GM18858 (cell line): ENCODE results near the gene IQSEC1.

Experiments
- ATAC-seq: cut with Tn5 transposase; IDR thresholded peaks from one replicate; pipeline ENCODE4 v1.9.1; 2021; ENCODE audit not compliant: unreplicated experiment

IQSEC1 gene

DNA sequence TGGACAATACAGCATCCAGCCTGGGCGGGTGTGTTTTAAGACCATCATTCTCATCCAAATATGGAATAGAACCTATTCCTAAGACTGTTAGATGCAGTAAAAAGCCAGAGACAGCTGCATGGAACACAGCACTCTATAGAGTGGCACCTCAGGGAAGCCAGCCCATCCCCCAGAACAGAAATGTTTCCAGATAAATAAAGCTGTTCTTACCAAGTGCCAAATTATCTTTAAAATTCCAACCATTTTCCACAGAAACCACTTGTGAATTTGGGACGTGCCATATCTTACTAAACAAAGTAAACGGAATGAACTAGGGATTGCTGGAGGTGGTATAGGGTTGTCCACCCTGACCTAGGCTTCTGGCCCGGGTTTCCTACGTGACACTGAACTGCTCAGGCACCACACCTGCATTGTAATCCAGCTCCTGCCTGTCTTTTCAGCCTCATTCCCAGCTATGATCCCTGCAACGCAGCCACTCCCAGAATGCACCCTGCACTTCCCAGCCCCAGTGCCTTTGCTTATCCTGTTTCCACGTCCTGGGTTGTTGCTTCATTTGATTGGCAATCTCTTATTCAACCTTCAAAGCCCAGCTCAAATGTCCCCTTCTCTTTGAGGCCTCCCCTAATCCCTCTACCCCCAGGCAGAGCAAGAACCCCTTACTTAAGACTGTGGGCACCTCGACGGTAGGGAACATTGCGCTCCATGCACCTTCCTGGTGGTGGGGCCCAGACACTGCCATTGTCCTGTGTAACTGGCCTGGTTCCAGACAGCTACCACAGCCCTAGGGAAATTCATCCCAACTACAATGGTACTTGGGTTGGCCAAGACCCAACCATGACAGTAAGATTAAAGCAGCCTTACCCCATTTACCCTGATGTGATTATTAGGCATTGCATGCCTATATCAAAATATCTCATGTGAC lies 100.2 kb downstream of the IQSEC1 start:
- ATAC-seq: no peak

DNA sequence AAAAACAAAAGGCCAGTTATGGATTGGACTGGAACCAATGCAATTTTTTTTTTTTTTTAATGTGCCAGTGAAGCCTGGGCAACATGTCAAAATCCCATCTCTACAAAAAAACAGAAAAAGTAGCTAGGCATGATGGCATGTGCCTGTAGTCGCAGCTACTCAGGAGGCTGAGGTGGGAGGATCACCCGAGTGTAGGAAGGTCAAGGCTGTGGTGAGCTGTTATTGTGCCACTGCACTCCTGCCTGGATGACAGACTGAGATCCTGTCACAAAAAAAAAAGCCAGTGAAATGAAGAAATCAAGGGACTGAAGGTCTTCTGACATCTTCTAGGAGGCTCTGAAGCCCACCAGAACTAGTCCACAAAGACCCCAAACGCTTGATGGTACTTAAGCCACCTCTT lies 101.2 kb downstream of the IQSEC1 start:
- ATAC-seq: no peak

DNA sequence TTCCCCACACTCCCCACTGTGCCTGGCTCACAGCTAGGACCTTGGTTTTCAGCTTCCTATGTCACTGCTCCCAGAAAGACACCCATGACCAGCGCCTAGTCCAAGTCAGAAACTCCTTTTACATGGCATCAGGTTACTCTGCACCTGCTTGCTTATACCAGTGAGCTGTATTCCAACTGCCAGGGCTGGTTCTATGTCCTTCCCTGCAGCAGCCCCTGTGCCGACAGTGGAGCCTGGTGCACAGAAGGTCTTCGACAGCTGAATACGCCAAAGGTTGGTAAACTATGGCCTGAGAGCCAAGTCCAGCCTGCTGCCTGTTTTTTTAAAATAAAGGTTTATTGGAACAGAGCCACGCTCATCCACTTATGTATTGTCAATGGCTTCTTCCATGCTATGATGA lies 102.5 kb downstream of the IQSEC1 start:
- no peak for ATAC-seq

DNA sequence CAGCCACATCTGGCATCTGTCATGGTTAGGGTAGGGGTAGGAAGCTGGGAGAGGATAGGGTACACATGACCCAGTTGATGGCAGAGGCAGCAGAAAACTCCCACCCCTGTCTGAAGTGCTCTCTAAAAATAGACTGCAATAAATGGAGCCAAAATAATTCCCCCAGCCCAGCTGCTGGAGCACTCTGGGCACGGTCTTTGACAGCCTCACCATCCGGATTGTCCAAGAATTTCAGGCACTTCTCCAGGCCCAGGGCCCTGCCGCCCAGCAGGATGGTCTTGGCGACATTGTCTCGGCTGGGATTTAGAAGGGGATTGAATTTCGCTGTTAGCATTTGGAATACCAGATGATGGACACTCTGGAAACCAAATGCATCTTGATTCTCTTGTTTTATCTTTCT lies 103.7 kb downstream of the IQSEC1 start:
- ATAC-seq: no peak

DNA sequence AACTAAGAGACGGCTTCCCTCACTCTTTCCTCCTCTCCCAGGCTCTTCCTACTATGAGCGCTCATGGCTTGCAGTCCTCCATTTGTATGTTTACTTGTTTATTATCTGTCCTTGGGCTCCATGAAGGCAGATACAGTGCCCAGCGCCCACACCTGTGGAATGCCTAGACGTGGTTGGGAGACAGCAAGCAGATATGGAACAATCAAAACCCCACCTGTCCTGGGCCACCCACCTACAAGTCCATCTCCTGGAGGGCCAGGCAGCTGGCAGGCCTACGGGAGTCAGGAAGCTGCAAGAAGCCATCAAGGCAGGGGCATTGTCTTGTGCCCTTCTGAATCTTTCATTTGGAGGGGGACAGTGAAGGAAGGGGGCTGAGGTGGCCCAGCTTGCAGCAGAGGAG lies 104.7 kb downstream of the IQSEC1 start:
- no peak for ATAC-seq

DNA sequence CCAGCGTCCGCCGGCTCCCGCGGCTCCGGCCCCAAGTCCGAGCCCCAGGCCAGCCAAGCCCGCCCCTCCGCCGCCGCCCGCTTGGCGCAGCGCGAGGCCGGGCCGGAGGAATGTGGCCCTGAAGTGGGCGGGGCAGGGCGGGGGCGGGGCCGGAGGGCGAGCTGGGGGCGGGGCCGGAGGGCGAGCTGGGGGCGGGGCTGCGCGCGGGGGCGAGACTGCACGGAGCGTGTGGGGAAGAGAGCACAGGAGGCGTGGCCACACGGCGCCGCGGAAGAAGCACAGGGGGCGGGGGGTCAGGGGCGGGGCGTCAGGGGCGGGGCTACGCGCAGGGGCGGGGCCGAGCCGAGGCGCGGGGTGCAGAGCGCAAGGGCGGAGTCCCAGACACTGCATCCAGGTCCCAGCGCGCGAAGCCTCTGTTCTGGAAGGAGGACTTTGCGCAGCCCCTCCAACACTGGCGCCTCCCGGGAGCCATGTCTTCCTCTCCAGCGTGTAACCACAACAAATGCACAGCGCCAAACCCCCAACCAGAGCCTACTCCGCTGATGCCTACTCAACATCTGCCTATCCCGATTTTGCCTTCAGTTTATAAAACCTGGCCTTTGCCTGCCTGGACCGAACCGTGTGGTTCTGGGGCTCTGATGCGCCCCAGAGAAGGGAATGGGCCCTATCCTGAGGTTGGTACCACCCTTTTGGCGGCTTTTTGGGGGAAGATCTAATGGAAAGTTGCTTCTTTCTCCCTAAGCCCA lies 105.5 kb downstream of the IQSEC1 start:
- ATAC-seq: no peak

DNA sequence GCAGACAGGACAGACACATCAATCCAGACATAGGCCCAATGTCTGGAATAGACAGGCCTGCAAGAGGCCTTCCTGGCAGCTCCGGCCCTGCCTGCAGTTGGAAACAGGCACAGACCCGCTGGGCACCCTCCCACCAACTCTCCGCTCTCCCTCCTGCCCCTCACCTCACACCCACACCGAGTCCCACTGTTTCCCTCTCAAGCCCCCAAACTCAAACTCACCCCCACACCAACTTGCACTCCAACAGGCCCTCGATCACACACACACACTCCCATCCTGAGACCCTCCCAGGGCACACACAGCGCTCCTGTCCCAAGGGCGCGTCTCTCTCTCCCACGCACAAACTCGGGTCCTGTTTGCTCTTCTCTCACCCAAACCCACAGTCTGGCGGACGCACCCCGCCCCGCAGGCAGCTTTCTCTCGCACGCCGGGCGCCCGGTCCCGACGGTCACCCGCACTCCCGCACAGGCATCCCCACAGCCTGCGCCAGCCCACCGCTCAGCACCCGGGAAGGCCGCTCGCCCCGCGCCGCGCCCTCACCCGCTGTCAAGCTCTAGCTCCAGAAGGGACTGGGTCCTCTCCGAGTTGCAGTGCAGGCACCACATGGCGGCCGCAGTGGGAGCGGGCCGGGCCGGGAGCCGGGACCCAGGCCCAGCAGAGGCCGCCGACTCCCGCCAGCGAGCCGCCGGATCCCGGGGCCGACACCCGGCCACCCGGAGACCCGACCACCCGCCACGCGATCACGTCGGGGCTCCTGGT lies 106.2 kb downstream of the IQSEC1 start:
- no peak for ATAC-seq

DNA sequence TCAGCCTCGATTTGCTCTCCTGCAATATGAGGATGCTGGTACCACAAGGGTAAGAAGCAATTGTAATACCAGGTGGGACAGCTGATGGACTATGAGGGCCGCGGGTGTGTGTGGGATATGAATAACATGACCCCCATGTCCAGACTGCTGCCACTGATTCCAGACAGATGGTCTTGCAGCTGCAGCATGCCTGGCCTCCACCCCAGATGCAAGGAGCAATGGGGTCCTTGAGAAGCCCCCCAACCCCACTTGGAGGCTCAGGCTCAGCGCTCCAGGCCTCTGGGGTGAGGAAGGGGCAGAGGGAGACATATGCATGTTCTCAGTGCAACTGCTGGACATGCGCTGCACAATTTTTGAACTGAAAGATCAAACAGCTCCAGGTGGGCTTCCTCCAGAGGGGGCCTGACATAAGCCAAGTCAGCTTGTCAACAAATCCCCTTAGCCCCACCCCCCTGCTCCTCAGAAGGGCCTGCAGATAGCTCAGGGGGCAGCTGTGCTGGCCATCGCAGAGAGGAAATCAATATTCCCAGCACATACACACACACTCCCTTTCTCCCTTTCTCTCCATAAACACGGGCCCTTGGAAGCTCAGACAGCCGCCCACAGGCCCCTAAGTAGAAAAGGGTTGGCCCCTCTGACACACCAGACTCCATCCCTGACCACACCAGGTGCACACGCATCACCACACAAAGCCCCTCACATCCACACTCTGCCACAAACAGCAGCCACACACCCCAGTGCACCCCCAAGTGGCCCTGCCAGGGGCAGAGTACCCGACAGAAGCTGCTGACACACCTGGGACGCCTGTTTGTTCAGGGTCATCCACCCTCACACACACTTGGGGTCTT lies 107.0 kb downstream of the IQSEC1 start:
- ATAC-seq: no peak

DNA sequence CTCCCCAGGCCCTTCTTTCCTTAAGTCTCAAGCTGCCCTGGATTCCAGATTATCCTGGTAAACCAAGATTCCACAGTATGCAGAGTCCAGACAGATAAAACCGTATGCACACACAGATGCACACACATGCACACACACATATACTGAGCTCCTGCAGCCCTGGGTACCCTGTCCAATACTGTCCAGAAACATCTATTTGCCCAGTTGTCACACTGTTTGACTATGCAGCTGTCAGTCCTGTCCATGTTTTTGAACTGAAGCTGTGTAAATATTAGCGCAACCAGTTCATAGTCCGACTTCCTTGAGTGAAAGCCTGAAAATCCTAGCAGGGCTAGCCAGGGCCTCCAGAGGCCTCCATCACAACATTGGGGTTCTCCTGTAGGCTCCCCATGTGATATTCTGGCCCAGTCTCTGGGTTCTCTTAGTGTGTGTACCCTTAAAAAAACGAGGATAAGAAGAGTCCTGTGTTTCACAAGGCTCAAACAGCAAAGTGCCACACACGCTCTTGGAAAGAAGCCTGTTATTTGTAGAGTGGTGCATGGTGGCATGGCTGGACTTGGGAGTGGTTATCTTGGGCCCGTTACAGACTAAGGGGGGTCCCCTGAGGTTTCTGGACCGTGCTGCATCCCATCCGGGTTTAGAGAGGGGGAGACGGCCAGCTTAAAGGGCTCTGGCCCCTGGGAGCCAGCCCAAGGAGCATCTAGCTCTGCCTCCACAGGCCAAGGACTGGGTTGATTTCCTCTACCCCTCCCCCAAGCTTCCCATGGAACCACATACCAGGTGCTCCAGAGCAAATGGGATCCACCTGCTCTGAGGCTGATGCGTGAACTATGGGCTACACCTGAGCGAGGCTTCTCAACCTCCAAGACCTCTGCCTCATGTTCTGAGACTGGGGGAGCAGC lies 108.3 kb downstream of the IQSEC1 start:
- no peak for ATAC-seq

DNA sequence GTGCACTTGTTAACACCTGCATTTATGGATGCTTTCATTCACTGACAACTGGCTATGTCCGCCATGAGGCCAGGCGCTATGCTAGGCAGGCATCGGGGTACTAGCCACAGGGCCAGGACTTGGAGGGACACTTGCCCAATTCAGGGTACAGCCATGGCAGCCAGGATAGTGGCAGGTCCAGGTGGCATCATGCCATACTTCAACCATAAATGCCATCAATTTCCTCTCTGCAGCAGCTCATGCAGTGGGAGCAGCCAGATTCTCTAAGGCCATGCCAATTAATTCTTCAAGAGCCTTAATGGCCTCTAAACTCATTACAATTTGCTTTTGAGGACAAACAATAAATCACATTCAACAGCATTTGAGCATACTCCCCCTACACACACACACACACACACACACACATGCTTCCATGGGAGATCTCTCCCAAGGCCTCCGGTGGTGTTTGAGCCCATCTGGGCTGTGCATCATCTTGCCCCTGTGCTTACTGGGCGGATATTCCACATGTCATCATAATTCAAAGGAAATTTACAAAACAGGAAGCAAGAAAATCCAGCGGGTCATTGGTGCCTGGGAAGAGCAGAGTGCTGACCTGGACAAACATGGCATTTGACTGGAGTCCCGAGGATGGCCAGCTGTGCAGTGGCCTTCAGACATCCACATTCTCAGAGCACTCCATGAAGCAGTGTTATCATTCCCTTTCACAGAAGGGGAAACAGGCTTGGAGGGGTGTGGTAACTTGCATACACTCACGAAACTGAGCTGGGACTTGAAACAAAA lies 109.1 kb downstream of the IQSEC1 start:
- ATAC-seq: no peak

DNA sequence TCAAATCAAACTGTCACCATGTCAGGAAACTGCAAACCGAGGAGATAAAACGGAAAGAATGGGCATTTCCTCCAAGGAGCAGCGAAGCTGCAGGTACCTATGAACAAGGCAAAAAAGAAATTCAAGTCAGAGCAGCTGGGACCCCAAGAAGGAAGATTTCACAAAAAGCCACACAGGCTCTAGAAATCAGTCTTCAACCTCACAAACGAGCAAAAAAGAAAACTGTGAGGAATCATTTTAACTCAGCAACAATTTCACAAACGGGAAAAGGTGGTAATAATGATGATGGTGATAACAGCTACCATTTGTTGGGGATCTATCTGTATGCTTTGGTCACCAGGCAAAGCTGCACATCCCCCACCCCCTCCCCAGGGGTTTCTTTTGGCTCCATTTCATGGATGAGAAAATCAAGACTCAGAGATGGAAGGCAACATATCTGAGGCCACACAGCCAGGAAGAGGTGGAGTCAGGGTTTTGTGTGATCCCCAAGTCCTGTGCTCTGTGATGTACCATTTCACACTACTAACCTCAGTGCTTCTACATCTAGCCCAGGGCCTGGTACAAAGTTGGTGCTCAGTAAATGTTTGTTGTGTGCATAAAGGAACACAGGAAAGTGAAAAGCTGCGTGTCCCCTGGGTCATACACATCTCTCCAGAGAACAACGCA lies 109.9 kb downstream of the IQSEC1 start:
- ATAC-seq: no peak

DNA sequence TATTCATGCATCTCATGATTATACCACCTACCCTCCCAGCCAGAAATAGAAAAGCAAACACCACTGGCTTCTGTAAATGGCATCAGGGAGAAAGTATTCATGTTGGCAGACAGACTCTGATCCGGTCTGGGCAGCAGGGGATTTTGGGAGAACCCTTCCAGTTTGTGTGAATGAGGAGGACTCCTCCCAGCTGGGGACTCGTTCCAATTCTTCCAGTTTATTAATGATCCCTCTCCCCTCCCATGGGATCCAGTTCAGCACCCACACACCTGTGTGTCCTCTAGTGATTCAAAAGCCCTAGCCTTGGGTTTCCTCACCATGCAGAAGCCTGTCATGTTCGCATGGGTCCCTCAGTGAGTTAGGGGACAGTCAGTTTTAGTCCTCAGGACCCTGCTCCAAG lies 110.9 kb downstream of the IQSEC1 start:
- ATAC-seq: no peak

DNA sequence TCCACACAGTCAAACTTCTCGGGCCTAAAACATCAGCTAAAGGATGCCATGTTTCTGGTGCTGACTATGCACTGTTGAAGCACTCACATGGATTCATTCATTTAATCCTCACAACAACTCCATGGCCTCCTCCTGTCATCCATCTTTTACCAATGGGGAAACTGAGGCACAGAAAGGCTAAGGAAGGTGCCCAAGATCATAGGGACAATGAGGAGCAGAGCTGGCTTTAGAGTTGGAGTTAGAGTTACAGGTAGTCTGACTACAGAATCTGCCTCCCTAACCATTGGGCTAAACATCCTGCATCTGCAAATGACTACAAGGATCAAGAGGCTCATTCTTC lies 111.6 kb downstream of the IQSEC1 start:
- no peak for ATAC-seq

DNA sequence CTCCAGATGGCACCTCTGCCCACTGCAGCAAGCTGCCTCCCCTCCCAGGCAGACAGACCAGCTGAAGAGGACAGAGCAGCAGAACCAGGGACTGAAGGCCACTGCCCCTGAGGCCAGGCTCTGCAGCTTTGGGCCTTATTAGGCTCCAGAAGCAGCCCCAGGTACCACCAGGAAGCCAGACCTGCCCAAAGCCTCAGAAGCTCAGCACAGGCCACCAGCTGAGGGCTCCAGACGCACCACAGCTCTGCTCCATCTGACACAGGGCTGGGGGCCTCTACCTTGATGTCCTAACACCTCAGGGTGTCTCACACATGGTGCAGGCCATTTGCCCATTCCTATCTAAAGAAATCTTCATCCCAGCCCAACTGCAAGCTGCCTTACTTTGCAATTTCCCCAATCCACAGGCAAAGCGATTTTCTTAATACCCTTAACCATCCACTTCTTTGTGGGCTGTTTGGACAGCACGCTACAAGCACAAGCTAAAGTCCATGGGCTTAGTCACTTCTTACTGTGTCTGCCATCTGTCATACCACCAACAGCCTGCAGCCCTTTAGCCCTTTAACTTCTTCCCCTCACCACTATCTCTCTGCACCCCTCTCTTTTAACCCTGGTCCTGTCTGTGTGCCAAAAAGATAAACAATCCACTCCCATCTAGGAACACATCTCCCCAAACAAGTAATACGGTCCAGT lies 112.1 kb downstream of the IQSEC1 start:
- no peak for ATAC-seq

DNA sequence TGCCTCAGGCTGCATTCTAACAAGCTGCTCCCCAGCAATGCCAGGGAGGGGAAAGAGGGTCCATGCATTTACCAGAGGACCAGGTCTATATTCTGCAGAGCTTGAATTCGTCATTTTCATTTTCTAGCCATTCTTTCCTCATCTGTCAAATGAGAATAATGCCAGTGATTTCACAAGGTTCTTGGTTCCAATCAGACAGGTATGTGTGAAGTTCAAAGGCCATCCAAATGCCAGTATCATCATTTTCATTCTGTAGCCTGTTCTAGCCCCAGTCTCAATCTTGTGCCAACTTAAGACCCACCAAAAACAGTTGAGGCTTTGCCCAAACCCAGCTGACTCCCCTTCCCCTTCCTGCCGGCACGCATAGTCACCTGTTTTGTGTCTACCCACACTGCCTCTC lies 112.7 kb downstream of the IQSEC1 start:
- ATAC-seq: no peak

DNA sequence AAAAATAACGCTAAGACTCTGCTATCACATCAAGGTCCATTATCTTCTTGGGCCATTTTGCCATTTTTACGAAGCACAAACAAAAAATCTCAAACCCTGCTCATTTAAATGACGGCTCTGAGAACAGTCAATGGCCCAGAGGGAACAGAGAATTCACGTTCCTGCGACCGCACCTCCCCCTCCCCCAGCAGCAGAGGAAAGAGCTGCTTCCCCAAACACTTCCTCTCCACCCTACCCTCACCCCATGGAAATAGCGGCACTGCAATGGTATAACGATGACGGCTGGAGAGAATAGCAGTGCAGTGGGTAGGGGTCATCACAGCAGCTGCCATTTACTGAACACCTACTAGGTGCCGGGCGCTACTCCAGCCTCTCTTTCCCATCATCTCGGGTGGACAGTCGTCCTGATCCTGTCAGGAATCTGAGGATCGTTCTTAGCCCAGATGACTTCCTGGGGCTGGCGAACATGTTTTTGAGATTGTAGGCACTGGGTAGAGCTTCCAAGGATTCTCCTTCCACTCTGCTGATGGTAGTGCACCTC lies 113.3 kb downstream of the IQSEC1 start:
- no peak for ATAC-seq

DNA sequence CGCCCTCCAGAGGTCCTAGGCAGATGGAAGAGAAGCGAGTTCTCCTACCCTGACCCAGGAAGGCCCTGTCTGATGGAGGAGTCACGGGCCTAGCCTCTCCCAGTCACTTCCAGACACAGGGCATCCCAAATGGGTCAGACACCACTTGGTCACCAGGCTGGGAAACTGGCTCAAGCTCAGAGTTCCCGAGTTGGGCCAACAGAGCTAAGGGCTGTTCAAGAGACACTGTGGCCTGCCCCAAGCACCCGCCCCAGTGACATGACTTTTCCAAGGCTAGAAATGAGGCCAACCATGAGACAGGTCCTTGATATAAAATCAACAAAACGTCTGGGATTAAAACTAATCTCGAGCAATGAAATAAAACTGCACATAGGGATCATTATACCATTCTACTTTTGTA lies 113.8 kb downstream of the IQSEC1 start:
- no peak for ATAC-seq
